Astrocyte (in vitro differentiated cells and primary cell): ENCODE measurements around the gene FILIP1L. TPM values are rescaled to one million over a fixed set of nuclear protein-coding genes. Genes with fewer than 3 reads are reported as not detected.
A peak's percentile ranks its signal among the peaks of the same experiment; 100 is the strongest.

Source experiments
- DNase-seq: peaks from one replicate; pipeline ENCODE4 v3.0.0-alpha.2; 2010; ENCODE audit warnings: low read depth
- FAIRE-seq: peaks from 2 replicates; lab custom pipeline; 2011; peaks lifted over from hg19 to GRCh38; lab: Jason Lieb, UNC
- H2AFZ ChIP-seq: 2 replicates; pipeline ENCODE4 v1.6.0; 2012; ENCODE audit warnings: low read depth, low read length, inconsistent platforms
- H3K27ac ChIP-seq: 2 replicates; pipeline ENCODE4 v1.5.1; 2011; ENCODE audit warnings: low read depth, low read length, inconsistent platforms
- H3K27me3 ChIP-seq: 2 replicates; pipeline ENCODE4 v1.6.0; 2011; ENCODE audit warnings: low read length, inconsistent platforms; ENCODE audit not compliant: insufficient read depth
- H3K36me3 ChIP-seq: 2 replicates; pipeline ENCODE4 v1.5.1; 2011; ENCODE audit warnings: low read length, inconsistent platforms; ENCODE audit not compliant: insufficient read depth
- H3K4me1 ChIP-seq: 2 replicates; pipeline ENCODE4 v1.5.1; 2011; ENCODE audit warnings: low read length, inconsistent platforms; ENCODE audit not compliant: insufficient read depth
- H3K4me2 ChIP-seq: 2 replicates; pipeline ENCODE4 v1.6.0; 2012; ENCODE audit warnings: low read length, inconsistent platforms
- H3K4me3 ChIP-seq: 2 replicates; pipeline ENCODE4 v1.5.1; 2011; ENCODE audit warnings: low read depth, mild to moderate bottlenecking, low read length, inconsistent platforms; ENCODE audit not compliant: insufficient read depth
- H3K79me2 ChIP-seq: 2 replicates; pipeline ENCODE4 v1.6.0; 2012; ENCODE audit warnings: mild to moderate bottlenecking, low read length, inconsistent platforms; ENCODE audit not compliant: insufficient read depth
- H3K9ac ChIP-seq: 2 replicates; pipeline ENCODE4 v1.6.0; 2012; ENCODE audit warnings: mild to moderate bottlenecking, low read length, inconsistent platforms
- H3K9me3 ChIP-seq: 2 replicates; pipeline ENCODE4 v1.5.1; 2012; ENCODE audit warnings: low read depth, mild to moderate bottlenecking, low read length, inconsistent platforms; ENCODE audit not compliant: insufficient read depth
- H4K20me1 ChIP-seq: 2 replicates; pipeline ENCODE4 v1.6.0; 2012; ENCODE audit warnings: low read length, inconsistent platforms; ENCODE audit not compliant: insufficient read depth
- H3K27ac Mint-ChIP-seq: one replicate; pipeline ENCODE4 v1.8.0; 2021; ENCODE audit warnings: mild to moderate bottlenecking, mixed read lengths; ENCODE audit not compliant: unreplicated experiment
- H3K27me3 Mint-ChIP-seq: one replicate; pipeline ENCODE4 v1.8.0; 2021; ENCODE audit warnings: low read depth, mixed read lengths; ENCODE audit not compliant: unreplicated experiment
- H3K36me3 Mint-ChIP-seq: one replicate; pipeline ENCODE4 v1.8.0; 2021; ENCODE audit warnings: low read depth, mixed read lengths; ENCODE audit not compliant: unreplicated experiment
- H3K4me1 Mint-ChIP-seq: one replicate; pipeline ENCODE4 v1.8.0; 2021; ENCODE audit warnings: low read depth, mixed read lengths; ENCODE audit not compliant: unreplicated experiment
- H3K4me3 Mint-ChIP-seq: one replicate; pipeline ENCODE4 v1.8.0; 2021; ENCODE audit warnings: mild to moderate bottlenecking, moderate library complexity, mixed read lengths; ENCODE audit not compliant: unreplicated experiment
- H3K9me3 Mint-ChIP-seq: one replicate; pipeline ENCODE4 v1.8.0; 2021; ENCODE audit warnings: mild to moderate bottlenecking, mixed read lengths; ENCODE audit not compliant: unreplicated experiment
- CTCF ChIP-seq: IDR thresholded peaks from 2 replicates; pipeline ENCODE4 v1.5.1; 2011; ENCODE audit warnings: low read depth, mild to moderate bottlenecking, inconsistent platforms, low read length, moderate library complexity; ENCODE audit not compliant: insufficient read depth
- EZH2 ChIP-seq: IDR thresholded peaks from 2 replicates; pipeline ENCODE4 v1.6.1; 2012; ENCODE audit warnings: mild to moderate bottlenecking, low read length, inconsistent platforms; ENCODE audit not compliant: insufficient read depth
- total RNA-seq: library from RNA; stranded (reverse); gene quantifications from 2 replicates; pipeline ENCODE4 v1.2.1, GENCODE V29; 2021

Gene FILIP1L
- total RNA-seq, 1 donor from 2014 or later: 209 TPM

GRCh38 chr3:100159331-100160153 is 45.2 kb upstream of the FILIP1L start:
- no peak overlapping the region for H3K9ac ChIP-seq
- H2AFZ ChIP-seq: no peak overlapping the region
- peaks cover 16% of the 10 kb centered on the region for H3K4me1 ChIP-seq
- no peaks in the 10 kb centered on the region for H3K79me2 ChIP-seq
- H3K4me3 ChIP-seq: no peak overlapping the region
- TF ChIP-seq CTCF: no peak
- no peak for TF ChIP-seq EZH2
- Mint-ChIP-seq H3K4me1 (peaks cover 11% of the 10 kb centered on the region), H3K9me3 (peaks cover 11% of the 10 kb centered on the region), H3K36me3 (peaks cover 3% of the 10 kb centered on the region), H3K4me3 (no peak overlapping the region), H3K27me3 (no peaks in the 10 kb centered on the region), H3K27ac (peak overlapping the region; percentile 3)
- peak; percentile 86 for DNase-seq
- peak overlapping the region; percentile 28 for H3K27ac ChIP-seq
- H3K27me3 ChIP-seq: no peaks in the 10 kb centered on the region
- no peaks in the 10 kb centered on the region for H3K36me3 ChIP-seq
- H3K9me3 ChIP-seq: peaks cover 5% of the 10 kb centered on the region
- no peaks in the 10 kb centered on the region for H4K20me1 ChIP-seq
- peak overlapping the region; percentile 36 for H3K4me2 ChIP-seq
- peak; percentile 73 for FAIRE-seq

- no peaks in the 10 kb centered on the region for H4K20me1 ChIP-seq
- Mint-ChIP-seq H3K27me3 (no peaks in the 10 kb centered on the region), H3K4me1 (peaks cover 11% of the 10 kb centered on the region), H3K36me3 (peaks cover 3% of the 10 kb centered on the region), H3K9me3 (peaks cover 11% of the 10 kb centered on the region), H3K27ac (no peak overlapping the region), H3K4me3 (no peak overlapping the region)
- H2AFZ ChIP-seq: no peak overlapping the region
- no peak overlapping the region for H3K9ac ChIP-seq
- no peaks in the 10 kb centered on the region for H3K36me3 ChIP-seq
- H3K4me3 ChIP-seq: no peak overlapping the region
- peaks cover 5% of the 10 kb centered on the region for H3K9me3 ChIP-seq
- TF ChIP-seq CTCF (no peak), EZH2 (no peak)
- H3K4me1 ChIP-seq: peaks cover 16% of the 10 kb centered on the region
- no peak overlapping the region for H3K27ac ChIP-seq
- H3K4me2 ChIP-seq: no peak overlapping the region
- FAIRE-seq: no peak
- no peaks in the 10 kb centered on the region for H3K79me2 ChIP-seq
- no peak for DNase-seq
- no peaks in the 10 kb centered on the region for H3K27me3 ChIP-seq
Measured at GRCh38 chr3:100158918-100159330, 44.6 kb upstream of the FILIP1L start.

GRCh38 chr3:100157685-100158084 is 43.4 kb upstream of the FILIP1L start:
- Histone ChIP-seq H3K9ac (no peak overlapping the region), H3K9me3 (peaks cover 5% of the 10 kb centered on the region), H2AFZ (no peak overlapping the region), H3K4me2 (no peak overlapping the region), H3K4me3 (no peak overlapping the region), H4K20me1 (no peaks in the 10 kb centered on the region), H3K27me3 (no peaks in the 10 kb centered on the region), H3K27ac (no peak overlapping the region), H3K4me1 (peaks cover 16% of the 10 kb centered on the region), H3K79me2 (no peaks in the 10 kb centered on the region), H3K36me3 (no peaks in the 10 kb centered on the region)
- TF ChIP-seq EZH2: no peak
- no peak for TF ChIP-seq CTCF
- H3K36me3 Mint-ChIP-seq: peaks cover 3% of the 10 kb centered on the region
- H3K27ac Mint-ChIP-seq: no peak overlapping the region
- no peak overlapping the region for H3K4me3 Mint-ChIP-seq
- FAIRE-seq: no peak
- peaks cover 11% of the 10 kb centered on the region for H3K4me1 Mint-ChIP-seq
- no peak for DNase-seq
- H3K27me3 Mint-ChIP-seq: no peaks in the 10 kb centered on the region
- H3K9me3 Mint-ChIP-seq: peaks cover 11% of the 10 kb centered on the region
